Measurements from ENCODE around the gene MYH10. TPM values are rescaled to one million over a fixed set of nuclear protein-coding genes. Genes with fewer than 3 reads are reported as not detected.

Gene MYH10
- total RNA-seq, 1 donor from 2014 or later, result 3.4 TPM

DNA sequence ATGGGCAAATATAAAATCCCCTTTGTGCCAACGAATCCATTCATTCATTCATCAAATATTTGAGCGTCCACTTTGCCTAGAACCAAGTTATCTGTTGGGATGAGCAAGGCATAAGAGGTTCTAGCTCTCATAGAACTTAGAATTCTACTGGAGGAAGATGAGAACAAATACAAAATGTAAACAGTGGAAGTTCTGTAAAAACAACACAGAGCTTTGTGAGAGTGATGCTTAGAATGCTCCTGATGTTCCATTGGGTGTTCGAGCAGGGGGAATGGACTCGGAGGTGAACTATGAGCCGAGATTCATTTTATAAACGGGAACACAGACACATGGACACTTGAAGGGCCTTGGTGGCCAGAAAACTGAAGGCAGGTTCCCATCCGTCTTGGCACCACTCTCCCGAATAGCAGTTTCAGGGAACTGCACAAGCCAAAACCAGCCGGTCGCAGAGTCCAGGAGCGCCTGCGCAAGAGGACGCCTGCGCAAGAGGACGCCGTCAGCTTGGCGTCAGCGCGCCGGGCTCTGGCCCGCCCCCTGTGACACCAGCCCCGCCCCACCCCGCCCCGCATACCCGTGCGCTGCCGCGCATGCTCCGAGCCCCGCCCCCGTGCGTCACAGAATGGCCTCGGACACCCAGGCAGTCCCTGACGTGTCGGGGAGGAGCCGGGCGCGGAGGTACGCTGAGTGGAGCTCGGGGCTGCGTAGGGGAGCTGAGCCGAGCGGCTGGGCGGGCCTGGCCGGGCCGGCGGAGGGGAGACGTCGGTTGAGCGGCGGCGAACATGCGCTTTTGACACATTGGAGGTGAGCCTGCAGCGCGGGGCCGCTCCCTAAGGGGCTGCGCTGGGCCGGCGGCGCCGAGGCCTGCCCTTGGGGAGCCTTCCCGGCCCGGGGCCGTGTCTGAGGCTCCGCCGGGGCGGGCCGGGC, 195.0 kb downstream of the MYH10 start, which contains the start of gene NDEL1:
Gene NDEL1, plus strand, starts transcription at position 640 of the 924 bp plus-strand sequence. CDS start 8,388 bp downstream, outside the sequence.
- peaks cover 32% of the 10 kb centered on the region for H3K4me1 Mint-ChIP-seq
- ChIA-PET CTCF (interaction anchor here (1.0 to 1.2 kb wide), 3 partner anchors 25 to 310 kb away, joined by 3 to 4 read pairs (median 3); partner anchors contain the start of gene RPL26), POLR2A (interaction anchor here (0.5 to 1.9 kb wide), 14 partner anchors 52 to 1679 kb away, joined by 3 to 11 read pairs (median 5); partner anchors contain the start of genes KRABD2, MYH10, PIK3R5 and SLC25A35)
- no peaks in the 10 kb centered on the region for H3K9me3 Mint-ChIP-seq
- TF ChIP-seq, protein P1, sequence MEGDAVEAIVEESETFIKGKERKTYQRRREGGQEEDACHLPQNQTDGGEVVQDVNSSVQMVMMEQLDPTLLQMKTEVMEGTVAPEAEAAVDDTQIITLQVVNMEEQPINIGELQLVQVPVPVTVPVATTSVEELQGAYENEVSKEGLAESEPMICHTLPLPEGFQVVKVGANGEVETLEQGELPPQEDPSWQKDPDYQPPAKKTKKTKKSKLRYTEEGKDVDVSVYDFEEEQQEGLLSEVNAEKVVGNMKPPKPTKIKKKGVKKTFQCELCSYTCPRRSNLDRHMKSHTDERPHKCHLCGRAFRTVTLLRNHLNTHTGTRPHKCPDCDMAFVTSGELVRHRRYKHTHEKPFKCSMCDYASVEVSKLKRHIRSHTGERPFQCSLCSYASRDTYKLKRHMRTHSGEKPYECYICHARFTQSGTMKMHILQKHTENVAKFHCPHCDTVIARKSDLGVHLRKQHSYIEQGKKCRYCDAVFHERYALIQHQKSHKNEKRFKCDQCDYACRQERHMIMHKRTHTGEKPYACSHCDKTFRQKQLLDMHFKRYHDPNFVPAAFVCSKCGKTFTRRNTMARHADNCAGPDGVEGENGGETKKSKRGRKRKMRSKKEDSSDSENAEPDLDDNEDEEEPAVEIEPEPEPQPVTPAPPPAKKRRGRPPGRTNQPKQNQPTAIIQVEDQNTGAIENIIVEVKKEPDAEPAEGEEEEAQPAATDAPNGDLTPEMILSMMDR (IDR thresholded peaks at IDR 0.05), result no peak
- peaks cover 19% of the 10 kb centered on the region for H3K36me3 Mint-ChIP-seq (ENCODE audit: low read depth)
- ATAC-seq (ENCODE audit: low read depth) (peak; percentile 94), DNase-seq (peak; percentile 97)
- H3K27ac Mint-ChIP-seq, result peak within 1 kb of the TSS; percentile 93
- intact Hi-C loops (cut with micrococcal nuclease), result loop anchor here (1.0 to 5.0 kb wide), 8 partner anchors 25 to 1993 kb away; partner anchors contain the start of genes MYH10, PIMREG and RPL26
- H3K4me3 Mint-ChIP-seq, result peak within 1 kb of the TSS; percentile 91
- H3K27me3 Mint-ChIP-seq, result no peaks in the 10 kb centered on the region

GRCh38 chr17:8430966-8431365, 199.6 kb downstream of the MYH10 start:
- ATAC-seq (ENCODE audit: low read depth) (no peak), DNase-seq (no peak)
- Mint-ChIP-seq H3K4me3 (no peak overlapping the region), H3K9me3 (no peaks in the 10 kb centered on the region), H3K27me3 (peaks cover 5% of the 10 kb centered on the region), H3K27ac (no peak overlapping the region), H3K36me3 (ENCODE audit: low read depth) (no peaks in the 10 kb centered on the region), H3K4me1 (peaks cover 6% of the 10 kb centered on the region)
- ChIA-PET CTCF (no interaction called here), POLR2A (interaction anchor here (0.6 kb wide), 1 partner anchor 19 kb away, joined by 3 read pairs; no protein-coding TSS in a partner anchor)
- TF ChIP-seq, protein P1 (IDR thresholded peaks at IDR 0.05), result no peak
- intact Hi-C loops (cut with micrococcal nuclease), result no loop called here

- DNase-seq, result no peak
- Mint-ChIP-seq H3K36me3 (ENCODE audit: low read depth) (no peaks in the 10 kb centered on the region), H3K4me1 (no peaks in the 10 kb centered on the region), H3K27ac (no peak overlapping the region), H3K27me3 (peaks cover 19% of the 10 kb centered on the region), H3K9me3 (no peaks in the 10 kb centered on the region), H3K4me3 (no peak overlapping the region)
- ATAC-seq (ENCODE audit: low read depth), result no peak
- intact Hi-C loops (cut with micrococcal nuclease), result no loop called here
- ChIA-PET CTCF (no interaction called here), POLR2A (no interaction called here)
- TF ChIP-seq, protein P1 (IDR thresholded peaks at IDR 0.05), result no peak
These were observed 203.7 kb downstream of the MYH10 start for GRCh38 chr17:8426802-8427201.

DNA sequence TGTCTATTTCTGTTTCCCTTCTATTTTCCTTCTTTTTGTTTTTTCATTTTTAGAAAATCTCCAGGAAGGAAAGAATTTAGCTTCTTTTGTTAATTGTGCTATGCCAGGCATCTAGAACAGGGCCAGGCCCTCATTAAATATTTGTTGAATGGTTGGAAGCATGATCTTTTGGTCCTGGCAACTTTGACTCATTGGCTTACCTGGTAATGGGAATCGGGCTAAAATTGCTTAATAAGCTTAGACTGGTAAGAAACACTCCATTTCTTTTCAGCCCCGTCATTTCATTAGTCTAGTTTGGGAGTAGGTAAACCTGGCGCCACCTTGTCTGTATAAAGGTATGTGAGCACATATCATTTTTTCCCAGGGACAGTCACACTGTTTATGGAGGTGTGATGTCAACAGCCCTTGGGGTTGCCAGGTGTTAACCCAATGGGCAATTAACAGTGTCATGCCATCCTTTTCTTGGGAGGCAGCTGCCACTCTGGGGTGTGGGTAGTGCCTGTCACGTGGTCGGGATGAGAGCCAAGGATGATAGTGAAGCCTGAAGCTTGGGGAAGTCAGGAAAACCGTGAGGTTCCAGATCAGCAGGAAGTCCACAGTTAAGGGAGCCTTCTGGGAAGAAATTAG, 204.3 kb downstream of the MYH10 start:
- Mint-ChIP-seq H3K36me3 (ENCODE audit: low read depth) (no peaks in the 10 kb centered on the region), H3K27me3 (peaks cover 22% of the 10 kb centered on the region), H3K9me3 (no peaks in the 10 kb centered on the region), H3K4me3 (no peak overlapping the region), H3K27ac (no peak overlapping the region), H3K4me1 (no peaks in the 10 kb centered on the region)
- POLR2A ChIA-PET, result no interaction called here
- DNase-seq, result no peak
- CTCF ChIA-PET, result no interaction called here
- ATAC-seq (ENCODE audit: low read depth), result no peak
- TF ChIP-seq, protein P1 (IDR thresholded peaks at IDR 0.05), result no peak
- intact Hi-C loops (cut with micrococcal nuclease), result no loop called here

Other genes starting within 250 kb of the MYH10 start
- 3,512 and 4,174 TPM in 2 replicates for gene RPL26, start 247.5 kb downstream of the MYH10 start, total RNA-seq
- not detected in 2 replicates for gene RNF222, start 232.9 kb downstream of the MYH10 start, total RNA-seq
- 64.6 and 82.6 TPM in 2 replicates for gene NDEL1, start 194.8 kb downstream of the MYH10 start, total RNA-seq
- gene CCDC42, start 114.1 kb upstream of the MYH10 start, total RNA-seq, result not detected in 2 replicates
- gene SPDYE4, start 127.8 kb upstream of the MYH10 start, total RNA-seq, result not detected in 2 replicates
- gene MFSD6L, start 168.6 kb upstream of the MYH10 start, total RNA-seq, result 0.20 TPM in 1 of 2 replicates, not detected in the other
- 0.91 TPM in 2 replicates for gene PIK3R6, start 236.9 kb upstream of the MYH10 start, total RNA-seq